Osteoblast (primary cell): ENCODE results near the gene SLC37A2. TPM values are rescaled to one million over a fixed set of nuclear protein-coding genes. Genes with fewer than 3 reads are reported as not detected.

ENCODE experiments used
- DNase-seq: peaks from one replicate; pipeline ENCODE4 v3.0.0; 2011; ENCODE audit warnings: low spot score, mixed read lengths; ENCODE audit not compliant: insufficient read length; ENCODE audit errors: missing footprints
- H2AFZ ChIP-seq: 2 replicates; pipeline ENCODE4 v1.6.0; 2011; ENCODE audit warnings: mild to moderate bottlenecking, low read length
- H3K27ac ChIP-seq: 2 replicates; pipeline ENCODE4 v1.5.1; 2011; ENCODE audit warnings: mild to moderate bottlenecking, low read depth, low read length, moderate library complexity
- H3K27me3 ChIP-seq: 2 replicates; pipeline ENCODE4 v1.6.0; 2012; ENCODE audit warnings: mild to moderate bottlenecking, control low read depth, inconsistent platforms, low read length, moderate library complexity; ENCODE audit not compliant: insufficient read depth
- H3K36me3 ChIP-seq: 2 replicates; pipeline ENCODE4 v1.5.1; 2011; ENCODE audit warnings: mild to moderate bottlenecking, low read length, control low read depth, moderate library complexity; ENCODE audit not compliant: insufficient read depth
- H3K4me1 ChIP-seq: 2 replicates; pipeline ENCODE4 v1.5.1; 2011; ENCODE audit warnings: mild to moderate bottlenecking, low read length, control low read depth, moderate library complexity; ENCODE audit not compliant: insufficient read depth
- H3K4me2 ChIP-seq: 2 replicates; pipeline ENCODE4 v1.6.0; 2011; ENCODE audit warnings: mild to moderate bottlenecking, low read length; ENCODE audit not compliant: insufficient read depth
- H3K4me3 ChIP-seq: fragments of 200-600 bp; sonication (generic); 3 replicates; pipeline ENCODE4 v1.5.1; 2012; ENCODE audit warnings: mild to moderate bottlenecking, low read length, inconsistent platforms; ENCODE audit not compliant: insufficient read depth
- H3K79me2 ChIP-seq: 2 replicates; pipeline ENCODE4 v1.6.0; 2012; ENCODE audit warnings: mild to moderate bottlenecking, low read length, control low read depth, inconsistent platforms; ENCODE audit not compliant: insufficient read depth
- H3K9me3 ChIP-seq: 2 replicates; pipeline ENCODE4 v1.5.1; 2011; ENCODE audit warnings: low read depth, low read length, control low read depth
- H4K20me1 ChIP-seq: 2 replicates; pipeline ENCODE4 v1.6.0; 2012; ENCODE audit warnings: mild to moderate bottlenecking, low read length, control low read depth; ENCODE audit not compliant: insufficient read depth
- total RNA-seq: library from RNA; depleted of rRNA; stranded (reverse); fragments of >200 nt; gene quantifications from 2 replicates; pipeline ENCODE4 v1.2.3, GENCODE V29; 2012
- TF ChIP-seq, protein P1 (sequence below): IDR thresholded peaks from 2 replicates; pipeline ENCODE4 v1.5.1; 2011; ENCODE audit warnings: mild to moderate bottlenecking, low read depth, low read length, moderate library complexity; ENCODE audit errors: extremely low read depth

SLC37A2 gene
- total RNA-seq, 1 donor = 0.36 TPM

DNA sequence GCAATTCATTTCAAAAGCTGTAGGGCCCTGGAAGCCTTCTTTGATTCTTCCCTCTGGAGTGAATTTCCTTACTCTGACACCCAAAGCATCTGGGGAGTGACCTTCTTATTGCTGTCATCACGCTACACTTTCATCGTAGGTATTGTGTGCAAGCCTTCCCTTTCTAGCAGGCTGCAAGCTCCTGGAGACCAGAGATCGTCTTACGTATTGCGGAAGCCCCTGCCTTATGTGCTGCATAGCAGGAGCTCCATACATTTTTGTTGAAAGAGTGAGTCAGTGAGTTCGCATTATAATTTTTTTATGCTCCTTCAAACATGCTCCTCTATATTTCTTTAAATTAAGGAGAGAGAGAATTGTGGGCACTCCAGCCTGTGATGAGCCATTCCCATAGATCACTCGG is 69.5 kb downstream of the SLC37A2 start:
- DNase-seq = no peak
- Histone ChIP-seq H3K4me2 (no peak overlapping the region), H3K4me3 (no peak overlapping the region), H3K27me3 (peaks cover 17% of the 10 kb centered on the region), H3K27ac (no peak overlapping the region), H3K79me2 (no peaks in the 10 kb centered on the region), H2AFZ (no peak overlapping the region), H4K20me1 (no peaks in the 10 kb centered on the region), H3K9me3 (no peaks in the 10 kb centered on the region), H3K4me1 (peaks cover 4% of the 10 kb centered on the region), H3K36me3 (no peaks in the 10 kb centered on the region)
- TF ChIP-seq, protein P1, sequence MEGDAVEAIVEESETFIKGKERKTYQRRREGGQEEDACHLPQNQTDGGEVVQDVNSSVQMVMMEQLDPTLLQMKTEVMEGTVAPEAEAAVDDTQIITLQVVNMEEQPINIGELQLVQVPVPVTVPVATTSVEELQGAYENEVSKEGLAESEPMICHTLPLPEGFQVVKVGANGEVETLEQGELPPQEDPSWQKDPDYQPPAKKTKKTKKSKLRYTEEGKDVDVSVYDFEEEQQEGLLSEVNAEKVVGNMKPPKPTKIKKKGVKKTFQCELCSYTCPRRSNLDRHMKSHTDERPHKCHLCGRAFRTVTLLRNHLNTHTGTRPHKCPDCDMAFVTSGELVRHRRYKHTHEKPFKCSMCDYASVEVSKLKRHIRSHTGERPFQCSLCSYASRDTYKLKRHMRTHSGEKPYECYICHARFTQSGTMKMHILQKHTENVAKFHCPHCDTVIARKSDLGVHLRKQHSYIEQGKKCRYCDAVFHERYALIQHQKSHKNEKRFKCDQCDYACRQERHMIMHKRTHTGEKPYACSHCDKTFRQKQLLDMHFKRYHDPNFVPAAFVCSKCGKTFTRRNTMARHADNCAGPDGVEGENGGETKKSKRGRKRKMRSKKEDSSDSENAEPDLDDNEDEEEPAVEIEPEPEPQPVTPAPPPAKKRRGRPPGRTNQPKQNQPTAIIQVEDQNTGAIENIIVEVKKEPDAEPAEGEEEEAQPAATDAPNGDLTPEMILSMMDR = no peak

DNA sequence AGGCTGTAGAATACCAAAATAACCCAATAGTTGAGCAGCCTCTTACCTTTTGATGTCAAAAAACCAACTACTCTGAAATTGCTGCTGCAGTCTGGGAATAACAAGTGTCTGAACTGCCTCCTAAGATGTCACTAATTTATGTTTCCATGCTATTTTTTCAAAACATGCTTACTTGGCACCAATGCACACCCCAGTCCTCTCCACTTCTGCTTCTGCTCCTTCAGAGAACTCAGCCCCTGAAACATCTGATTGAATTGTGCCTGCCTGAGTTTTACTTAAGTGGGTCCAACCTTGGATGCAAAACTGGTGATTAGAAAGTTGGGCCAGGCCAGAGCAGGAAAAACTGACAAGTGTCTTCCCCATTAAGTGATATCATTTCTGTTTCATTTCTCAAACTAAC is 72.9 kb downstream of the SLC37A2 start:
- Histone ChIP-seq H3K9me3 (no peaks in the 10 kb centered on the region), H2AFZ (no peak overlapping the region), H3K4me2 (no peak overlapping the region), H4K20me1 (no peaks in the 10 kb centered on the region), H3K27me3 (peaks cover 23% of the 10 kb centered on the region), H3K4me1 (no peaks in the 10 kb centered on the region), H3K27ac (no peak overlapping the region), H3K79me2 (no peaks in the 10 kb centered on the region), H3K4me3 (no peak overlapping the region), H3K36me3 (no peaks in the 10 kb centered on the region)
- DNase-seq = no peak
- TF ChIP-seq, protein P1 = no peak

DNA sequence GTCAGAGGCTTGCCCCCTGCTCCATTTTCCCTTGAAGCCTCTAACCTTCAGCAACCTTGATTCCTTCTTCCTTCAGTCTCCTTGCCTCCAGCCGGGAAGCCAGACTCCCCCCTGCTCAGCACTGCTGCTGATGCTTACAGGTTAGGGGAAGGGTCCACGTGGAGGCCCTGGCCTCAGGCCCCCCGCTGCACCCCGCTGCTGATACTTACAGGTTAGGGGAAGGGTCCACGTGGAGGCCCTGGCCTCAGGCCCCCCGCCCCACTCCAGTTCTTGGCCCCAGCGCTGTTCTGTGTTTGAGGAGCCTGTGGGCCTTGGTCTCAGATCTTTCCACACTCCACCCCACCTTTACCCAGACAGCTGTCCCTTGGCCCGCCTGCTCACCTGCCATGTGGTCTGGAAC is 75.9 kb downstream of the SLC37A2 start:
- H3K79me2 ChIP-seq = no peaks in the 10 kb centered on the region
- peaks cover 24% of the 10 kb centered on the region for H3K27me3 ChIP-seq
- H2AFZ ChIP-seq = no peak overlapping the region
- TF ChIP-seq, protein P1 = no peak
- no peaks in the 10 kb centered on the region for H4K20me1 ChIP-seq
- no peak for DNase-seq
- no peak overlapping the region for H3K27ac ChIP-seq
- H3K9me3 ChIP-seq = no peaks in the 10 kb centered on the region
- H3K4me3 ChIP-seq = no peak overlapping the region
- no peaks in the 10 kb centered on the region for H3K36me3 ChIP-seq
- no peak overlapping the region for H3K4me2 ChIP-seq
- no peaks in the 10 kb centered on the region for H3K4me1 ChIP-seq

DNA sequence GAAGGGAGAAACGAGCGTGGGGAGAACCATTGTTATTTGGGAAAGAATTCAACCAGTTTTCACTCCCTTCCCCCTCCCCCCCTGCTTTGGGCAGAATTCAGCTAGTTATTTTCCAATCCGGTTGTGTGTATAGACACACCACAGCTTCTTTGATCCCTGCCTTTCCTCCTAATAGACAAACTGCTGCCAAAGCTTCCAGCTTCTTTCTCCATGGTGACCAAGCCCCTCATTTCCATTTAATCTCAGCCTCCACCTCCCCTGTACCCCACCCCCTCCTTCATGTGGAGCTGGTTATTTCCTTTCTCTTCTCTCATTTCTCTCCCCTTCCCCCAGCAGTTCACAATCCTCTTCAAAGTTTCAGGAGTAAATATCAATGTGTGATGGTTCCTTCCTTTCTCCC is 76.7 kb downstream of the SLC37A2 start:
- TF ChIP-seq, protein P1 = no peak
- Histone ChIP-seq H2AFZ (no peak overlapping the region), H3K9me3 (no peaks in the 10 kb centered on the region), H3K36me3 (no peaks in the 10 kb centered on the region), H3K4me1 (no peaks in the 10 kb centered on the region), H3K4me3 (no peak overlapping the region), H4K20me1 (no peaks in the 10 kb centered on the region), H3K4me2 (no peak overlapping the region), H3K79me2 (no peaks in the 10 kb centered on the region), H3K27ac (no peak overlapping the region), H3K27me3 (peaks cover 17% of the 10 kb centered on the region)
- no peak for DNase-seq

Other genes with a start within 250 kb of the SLC37A2 start
- gene ROBO3, start 197.9 kb upstream of the SLC37A2 start, total RNA-seq = 12.7 and 18.1 TPM in 2 replicates
- gene ROBO4, start 165.4 kb upstream of the SLC37A2 start, total RNA-seq = 0.36 and 0.59 TPM in 2 replicates
- under 0.01 TPM in 1 of 2 replicates, not detected in the other for gene HEPN1, start 144.1 kb upstream of the SLC37A2 start, total RNA-seq
- gene HEPACAM, start 127.3 kb upstream of the SLC37A2 start, total RNA-seq = under 0.01 TPM in 1 of 2 replicates, not detected in the other
- 2.1 and 2.2 TPM in 2 replicates for gene CCDC15, start 109.1 kb upstream of the SLC37A2 start, total RNA-seq
- gene TMEM218, start 48.3 kb downstream of the SLC37A2 start, total RNA-seq = 22.1 and 30.0 TPM in 2 replicates
- gene PKNOX2, start 101.4 kb downstream of the SLC37A2 start, total RNA-seq = under 0.01 and 1.2 TPM in 2 replicates